Gastrocnemius medialis (tissue), 4 donors: ENCODE measurements around the gene RRP9. TPM values are rescaled to one million over a fixed set of nuclear protein-coding genes. Genes with fewer than 3 reads are reported as not detected.
"Not testable (repeated sequence)": the region's sequence is repeated elsewhere in the genome, so short reads cannot be mapped to it uniquely, and the experiment has no call there.

Source experiments
- ATAC-seq, 2 donors: fragments of 150-250 bp; one replicate each; pipeline ENCODE4 v1.9.1; 2016
- DNase-seq, 2 donors: peaks; one replicate each; pipeline ENCODE4 v3.0.0-alpha.2; 2019
- H3K27ac ChIP-seq, 4 donors: fragments of 200-600 bp; sonication (generic); 1 replicate in 1 of 4; 2 replicates in 3 of 4; pipeline ENCODE4 v1.5.1; 2016 to 2018; ENCODE audit warnings: mild to moderate bottlenecking in 2 of 4, moderate library complexity in 1 of 4
- H3K27me3 ChIP-seq, 3 donors: fragments of 200-600 bp; sonication (generic) in 2 of 3; 1 replicate in 1 of 3; 2 replicates in 2 of 3; pipeline versions ENCODE4 v1.5.1 to v1.6.0; 2016 to 2019; ENCODE audit warnings: mild to moderate bottlenecking in 1 of 3, moderate library complexity in 1 of 3
- H3K36me3 ChIP-seq, 2 donors: fragments of 200-600 bp; sonication (generic) in 1 of 2; one replicate each; pipeline ENCODE4 v1.5.1; 2017 to 2018
- H3K4me1 ChIP-seq, 2 donors: fragments of 200-600 bp; sonication (generic) in 1 of 2; one replicate each; pipeline ENCODE4 v1.5.1; 2016 to 2017; ENCODE audit warnings: mild to moderate bottlenecking in 2 of 2
- H3K4me3 ChIP-seq, 4 donors: fragments of 200-600 bp; sonication (generic) in 3 of 4; 1 replicate in 1 of 4; 2 replicates in 3 of 4; pipeline ENCODE4 v1.5.1; 2016 to 2019; ENCODE audit warnings: mild to moderate bottlenecking in 2 of 4
- H3K9me3 ChIP-seq, 3 donors: fragments of 200-600 bp; sonication (generic) in 2 of 3; 1 replicate in 1 of 3; 2 replicates in 2 of 3; pipeline ENCODE4 v1.5.1; 2016 to 2019
- CTCF ChIP-seq, 5 experiments: fragments of 450-650 bp in 3 of 5; fragments of 200-600 bp in 2 of 5; sonication (generic) in 2 of 5; IDR thresholded peaks in 4 of 5; conservative IDR thresholded peaks in 1 of 5; 1 replicate in 4 of 5; 2 replicates in 1 of 5; pipeline ENCODE4 v1.5.1; 2016 to 2019; ENCODE audit warnings: antibody characterized with exemption in 5 of 5, mild to moderate bottlenecking in 3 of 5, moderate library complexity in 3 of 5
- POLR2A ChIP-seq, 2 donors: fragments of 450-650 bp; IDR thresholded peaks; one replicate each; pipeline ENCODE4 v1.6.1; 2017; ENCODE audit warnings: antibody characterized with exemption in 2 of 2, mild to moderate bottlenecking in 2 of 2, moderate library complexity in 2 of 2
- in situ Hi-C, 4 donors: fragments of 200-750 bp; cut with MboI; loops; one replicate each; pipeline versions ENCODE4 v1.15.0 to v1.8.0; 2017; ENCODE audit warnings: low sequenced_read_pairs in 4 of 4
- intact Hi-C: fragments of 100-400 bp; cut with DNase I; formaldehyde crosslinking; loops from one replicate; pipeline ENCODE4 v1.15.1; 2023; ENCODE audit warnings: low total_unique reads
- total RNA-seq, 4 donors: library from RNA; depleted of rRNA; stranded (reverse); fragments of >200 nt; gene quantifications; one replicate each; pipeline versions ENCODE4 v1.1.0 to v1.2.3, GENCODE V29; 2016

RRP9 gene
- total RNA-seq, 4 donors from 2014 or later = 19.2 to 25.9 (median 24.9) TPM

DNA sequence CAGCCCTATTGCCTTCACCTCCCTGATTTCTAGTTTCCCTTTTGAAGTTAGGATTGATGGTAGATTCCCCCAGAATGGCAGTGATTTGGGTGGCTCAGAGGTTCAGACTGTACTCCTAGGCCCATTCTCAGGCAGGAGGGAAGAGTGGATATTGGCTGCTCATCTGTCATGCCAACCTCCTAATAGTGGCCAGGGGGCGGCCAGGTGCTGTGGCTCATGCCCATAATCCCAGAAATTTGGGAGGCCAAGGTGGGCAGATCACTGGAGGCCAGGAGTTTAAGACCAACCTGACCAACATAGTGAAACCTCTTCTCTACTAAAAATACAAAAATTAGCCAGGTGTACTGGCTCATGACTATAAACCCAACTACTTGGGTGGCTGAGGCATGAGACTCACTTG lies 11.3 kb downstream of the RRP9 start:
- peaks cover 0 to 30% of the 10 kb centered on the region in 2 donors for H3K36me3 ChIP-seq
- ATAC-seq = no peak
- H3K27me3 ChIP-seq = no peaks in the 10 kb centered on the region
- H3K4me3 ChIP-seq = no peak overlapping the region
- intact Hi-C loops = no loop called here
- peaks cover 0 to 12% of the 10 kb centered on the region in 2 donors for H3K4me1 ChIP-seq
- H3K27ac ChIP-seq = no peak overlapping the region
- in situ Hi-C loops = no loop called here
- DNase-seq = no peak
- H3K9me3 ChIP-seq = no peaks in the 10 kb centered on the region
- TF ChIP-seq POLR2A (IDR thresholded peaks at IDR 0.05) = no peak
- TF ChIP-seq CTCF (IDR thresholded peaks at IDR 0.05 in 4 of 5, conservative IDR thresholded peaks at IDR 0.05 in 1 of 5) = no peak

- DNase-seq (no peak), ATAC-seq (no peak)
- in situ Hi-C loops = no loop called here
- intact Hi-C loops = no loop called here
- no peak for TF ChIP-seq CTCF (IDR thresholded peaks at IDR 0.05 in 4 of 5, conservative IDR thresholded peaks at IDR 0.05 in 1 of 5)
- TF ChIP-seq POLR2A (IDR thresholded peaks at IDR 0.05) = no peak
- Histone ChIP-seq H3K27ac (no peak overlapping the region), H3K9me3 (no peaks in the 10 kb centered on the region), H3K27me3 (no peaks in the 10 kb centered on the region), H3K4me3 (no peak overlapping the region), H3K4me1 (peaks cover 0 to 12% of the 10 kb centered on the region in 2 donors), H3K36me3 (peaks cover 0 to 21% of the 10 kb centered on the region in 2 donors)
Measured at GRCh38 chr3:51929420-51930003, 12.2 kb downstream of the RRP9 start.

- Histone ChIP-seq H3K36me3 (peaks cover 0 to 15% of the 10 kb centered on the region in 2 donors), H3K4me1 (peaks cover 0 to 12% of the 10 kb centered on the region in 2 donors)
- in situ Hi-C loops, intact Hi-C loops, H3K9me3 ChIP-seq, ATAC-seq, H3K4me3 ChIP-seq, H3K27me3 ChIP-seq, H3K27ac ChIP-seq, DNase-seq: not testable (repeated sequence)
Measured at GRCh38 chr3:51928981-51929380, 12.7 kb downstream of the RRP9 start.

GRCh38 chr3:51928438-51928837 lies 13.3 kb downstream of the RRP9 start:
- in situ Hi-C loops = no loop called here

More at GRCh38 chr3:51928438-51928837, 13.3 kb downstream of the RRP9 start:
- intact Hi-C loops = no loop called here
- Histone ChIP-seq H3K36me3 (peaks cover 0 to 10% of the 10 kb centered on the region in 2 donors), H3K4me1 (peaks cover 0 to 12% of the 10 kb centered on the region in 2 donors), H3K9me3 (no peaks in the 10 kb centered on the region), H3K27me3 (no peaks in the 10 kb centered on the region), H3K4me3 (no peak overlapping the region), H3K27ac (no peak overlapping the region)
- ATAC-seq = no peak
- TF ChIP-seq CTCF (IDR thresholded peaks at IDR 0.05 in 4 of 5, conservative IDR thresholded peaks at IDR 0.05 in 1 of 5) = no peak
- TF ChIP-seq POLR2A (IDR thresholded peaks at IDR 0.05) = no peak
- no peak for DNase-seq
